GM12878 (cell line): ENCODE results near the gene ATP2A1. TPM values are rescaled to one million over a fixed set of nuclear protein-coding genes. Genes with fewer than 3 reads are reported as not detected.
A peak's percentile ranks its signal among the peaks of the same experiment; 100 is the strongest.

Source experiments
- CHD2 ChIP-seq: IDR thresholded peaks from 2 replicates; pipeline ENCODE4 v1.6.1; 2011; ENCODE audit warnings: low read depth, low read length, improper control_type of control experiment, borderline replicate concordance
- DPF2 ChIP-seq: fragments of 450-650 bp; IDR thresholded peaks from 2 replicates; pipeline ENCODE4 v1.6.1; 2017; ENCODE audit warnings: mild to moderate bottlenecking
- FOXK2 ChIP-seq: fragments of 450-650 bp; IDR thresholded peaks from 2 replicates; pipeline ENCODE4 v1.6.1; 2017; ENCODE audit warnings: mild to moderate bottlenecking, moderate library complexity
- GABPA ChIP-seq: IDR thresholded peaks from 2 replicates; pipeline ENCODE4 v1.6.1; 2014; ENCODE audit warnings: antibody characterized with exemption, low read depth, mild to moderate bottlenecking, inconsistent platforms
- HDGF ChIP-seq: fragments of 450-650 bp; IDR thresholded peaks from 2 replicates; pipeline ENCODE4 v1.6.1; 2016; ENCODE audit warnings: antibody characterized with exemption
- IRF4 ChIP-seq: IDR thresholded peaks from 2 replicates; pipeline ENCODE4 v1.6.1; 2011; ENCODE audit warnings: low read depth, low read length
- MYC ChIP-seq: IDR thresholded peaks from 2 replicates; pipeline ENCODE4 v1.6.1; 2011; ENCODE audit warnings: mild to moderate bottlenecking, low read length, moderate library complexity, inconsistent platforms; ENCODE audit not compliant: insufficient read depth, insufficient replicate concordance, insufficient read length, severe bottlenecking
- NFIC ChIP-seq: IDR thresholded peaks from 2 replicates; pipeline ENCODE4 v1.6.1; 2012; ENCODE audit warnings: low read depth, mild to moderate bottlenecking, inconsistent platforms, low read length, moderate library complexity
- RAD21 ChIP-seq: IDR thresholded peaks from 2 replicates; pipeline ENCODE4 v1.6.1; 2011; ENCODE audit warnings: mild to moderate bottlenecking, low read depth, low read length, moderate library complexity; ENCODE audit not compliant: insufficient read depth
- RCOR1 ChIP-seq: conservative IDR thresholded peaks from 2 replicates; pipeline ENCODE4 v1.6.1; 2012; ENCODE audit warnings: low read depth, low read length, improper control_type of control experiment
- SKIL ChIP-seq: fragments of 450-650 bp; IDR thresholded peaks from 2 replicates; pipeline ENCODE4 v1.6.1; 2017; ENCODE audit warnings: mild to moderate bottlenecking, low read depth, inconsistent platforms; ENCODE audit not compliant: poor library complexity, severe bottlenecking
- SMAD1 ChIP-seq: fragments of 450-650 bp; IDR thresholded peaks from 2 replicates; pipeline ENCODE4 v1.6.1; 2018; ENCODE audit warnings: mild to moderate bottlenecking, low read depth; ENCODE audit not compliant: partially characterized antibody
- STAT3 ChIP-seq: IDR thresholded peaks from 2 replicates; pipeline ENCODE4 v1.6.1; 2011; ENCODE audit warnings: low read depth, low read length, improper control_type of control experiment
- ZBED1 ChIP-seq: IDR thresholded peaks from 2 replicates; pipeline ENCODE4 v1.6.1; 2016; ENCODE audit warnings: borderline replicate concordance
- ZSCAN29 ChIP-seq: fragments of 450-650 bp; IDR thresholded peaks from 2 replicates; pipeline ENCODE4 v1.6.1; 2017; ENCODE audit warnings: mild to moderate bottlenecking, moderate library complexity
- polyA plus RNA-seq, 11 experiments: library from polyadenylated mRNA; depleted of rRNA in 4 of 11; unstranded in 6 of 11; stranded (reverse) in 5 of 11; fragments of >200 nt; fragmentation: Nextera tagmentation in 4 of 11; fragmentation: Illumina TruSeq in 1 of 11; extraction: Ambion mirVana in 4 of 11; extraction: Trizol in 1 of 11; gene quantifications; 1 replicate in 1 of 11; 2 replicates in 10 of 11; pipeline versions ENCODE4 v1.2.1 to v1.2.3, GENCODE V29; 2011 to 2016; ENCODE audit warnings: inconsistent platforms in 2 of 11, missing spikeins in 2 of 11, low read depth in 1 of 11
- total RNA-seq, 4 experiments: library from RNA; depleted of rRNA in 3 of 4; stranded (reverse); fragments of >200 nt in 3 of 4; fragmentation: Illumina TruSeq in 1 of 4; extraction: Trizol in 1 of 4; gene quantifications; 2 replicates each; pipeline versions ENCODE4 v1.2.1 to v1.2.3, GENCODE V29; 2013 to 2021
- TF ChIP-seq, protein P1 (sequence below): fragments of 450-650 bp; formaldehyde crosslinking; IDR thresholded peaks from 2 replicates; pipeline ENCODE4 v1.5.0; 2022; ENCODE audit warnings: mild to moderate bottlenecking, missing genetic modification characterization
- TF ChIP-seq, protein P2 (sequence below): IDR thresholded peaks from 2 replicates; pipeline ENCODE4 v1.6.1; 2011; ENCODE audit warnings: borderline replicate concordance, low read depth, mild to moderate bottlenecking, moderate library complexity, low read length; ENCODE audit not compliant: insufficient read depth, poor library complexity, severe bottlenecking
- TF ChIP-seq, protein P3 (sequence below): fragments of 450-650 bp; IDR thresholded peaks from 2 replicates; pipeline ENCODE4 v1.6.1; 2016; ENCODE audit warnings: mild to moderate bottlenecking, moderate library complexity, borderline replicate concordance

ATP2A1 gene
- total and polyA plus RNA-seq, 10 of the 15 experiments (the other 5 are each of a cell fraction or from before 2014, with no cell fraction given): 0.13 to 1.7 (median 0.88) TPM

- TF ChIP-seq, protein P1, sequence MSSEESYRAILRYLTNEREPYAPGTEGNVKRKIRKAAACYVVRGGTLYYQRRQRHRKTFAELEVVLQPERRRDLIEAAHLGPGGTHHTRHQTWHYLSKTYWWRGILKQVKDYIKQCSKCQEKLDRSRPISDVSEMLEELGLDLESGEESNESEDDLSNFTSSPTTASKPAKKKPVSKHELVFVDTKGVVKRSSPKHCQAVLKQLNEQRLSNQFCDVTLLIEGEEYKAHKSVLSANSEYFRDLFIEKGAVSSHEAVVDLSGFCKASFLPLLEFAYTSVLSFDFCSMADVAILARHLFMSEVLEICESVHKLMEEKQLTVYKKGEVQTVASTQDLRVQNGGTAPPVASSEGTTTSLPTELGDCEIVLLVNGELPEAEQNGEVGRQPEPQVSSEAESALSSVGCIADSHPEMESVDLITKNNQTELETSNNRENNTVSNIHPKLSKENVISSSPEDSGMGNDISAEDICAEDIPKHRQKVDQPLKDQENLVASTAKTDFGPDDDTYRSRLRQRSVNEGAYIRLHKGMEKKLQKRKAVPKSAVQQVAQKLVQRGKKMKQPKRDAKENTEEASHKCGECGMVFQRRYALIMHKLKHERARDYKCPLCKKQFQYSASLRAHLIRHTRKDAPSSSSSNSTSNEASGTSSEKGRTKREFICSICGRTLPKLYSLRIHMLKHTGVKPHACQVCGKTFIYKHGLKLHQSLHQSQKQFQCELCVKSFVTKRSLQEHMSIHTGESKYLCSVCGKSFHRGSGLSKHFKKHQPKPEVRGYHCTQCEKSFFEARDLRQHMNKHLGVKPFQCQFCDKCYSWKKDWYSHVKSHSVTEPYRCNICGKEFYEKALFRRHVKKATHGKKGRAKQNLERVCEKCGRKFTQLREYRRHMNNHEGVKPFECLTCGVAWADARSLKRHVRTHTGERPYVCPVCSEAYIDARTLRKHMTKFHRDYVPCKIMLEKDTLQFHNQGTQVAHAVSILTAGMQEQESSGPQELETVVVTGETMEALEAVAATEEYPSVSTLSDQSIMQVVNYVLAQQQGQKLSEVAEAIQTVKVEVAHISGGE: no peak
- TF ChIP-seq MYC: no peak
- TF ChIP-seq ZBED1: no peak; the same call in 1 of the 2 replicates
- TF ChIP-seq CHD2: no peak
- TF ChIP-seq ZSCAN29: no peak
- TF ChIP-seq, protein P2, sequence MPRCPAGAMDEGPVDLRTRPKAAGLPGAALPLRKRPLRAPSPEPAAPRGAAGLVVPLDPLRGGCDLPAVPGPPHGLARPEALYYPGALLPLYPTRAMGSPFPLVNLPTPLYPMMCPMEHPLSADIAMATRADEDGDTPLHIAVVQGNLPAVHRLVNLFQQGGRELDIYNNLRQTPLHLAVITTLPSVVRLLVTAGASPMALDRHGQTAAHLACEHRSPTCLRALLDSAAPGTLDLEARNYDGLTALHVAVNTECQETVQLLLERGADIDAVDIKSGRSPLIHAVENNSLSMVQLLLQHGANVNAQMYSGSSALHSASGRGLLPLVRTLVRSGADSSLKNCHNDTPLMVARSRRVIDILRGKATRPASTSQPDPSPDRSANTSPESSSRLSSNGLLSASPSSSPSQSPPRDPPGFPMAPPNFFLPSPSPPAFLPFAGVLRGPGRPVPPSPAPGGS: no peak
- TF ChIP-seq IRF4: peak; percentile 41; the same call in 1 of the 2 replicates
- TF ChIP-seq, protein P3, sequence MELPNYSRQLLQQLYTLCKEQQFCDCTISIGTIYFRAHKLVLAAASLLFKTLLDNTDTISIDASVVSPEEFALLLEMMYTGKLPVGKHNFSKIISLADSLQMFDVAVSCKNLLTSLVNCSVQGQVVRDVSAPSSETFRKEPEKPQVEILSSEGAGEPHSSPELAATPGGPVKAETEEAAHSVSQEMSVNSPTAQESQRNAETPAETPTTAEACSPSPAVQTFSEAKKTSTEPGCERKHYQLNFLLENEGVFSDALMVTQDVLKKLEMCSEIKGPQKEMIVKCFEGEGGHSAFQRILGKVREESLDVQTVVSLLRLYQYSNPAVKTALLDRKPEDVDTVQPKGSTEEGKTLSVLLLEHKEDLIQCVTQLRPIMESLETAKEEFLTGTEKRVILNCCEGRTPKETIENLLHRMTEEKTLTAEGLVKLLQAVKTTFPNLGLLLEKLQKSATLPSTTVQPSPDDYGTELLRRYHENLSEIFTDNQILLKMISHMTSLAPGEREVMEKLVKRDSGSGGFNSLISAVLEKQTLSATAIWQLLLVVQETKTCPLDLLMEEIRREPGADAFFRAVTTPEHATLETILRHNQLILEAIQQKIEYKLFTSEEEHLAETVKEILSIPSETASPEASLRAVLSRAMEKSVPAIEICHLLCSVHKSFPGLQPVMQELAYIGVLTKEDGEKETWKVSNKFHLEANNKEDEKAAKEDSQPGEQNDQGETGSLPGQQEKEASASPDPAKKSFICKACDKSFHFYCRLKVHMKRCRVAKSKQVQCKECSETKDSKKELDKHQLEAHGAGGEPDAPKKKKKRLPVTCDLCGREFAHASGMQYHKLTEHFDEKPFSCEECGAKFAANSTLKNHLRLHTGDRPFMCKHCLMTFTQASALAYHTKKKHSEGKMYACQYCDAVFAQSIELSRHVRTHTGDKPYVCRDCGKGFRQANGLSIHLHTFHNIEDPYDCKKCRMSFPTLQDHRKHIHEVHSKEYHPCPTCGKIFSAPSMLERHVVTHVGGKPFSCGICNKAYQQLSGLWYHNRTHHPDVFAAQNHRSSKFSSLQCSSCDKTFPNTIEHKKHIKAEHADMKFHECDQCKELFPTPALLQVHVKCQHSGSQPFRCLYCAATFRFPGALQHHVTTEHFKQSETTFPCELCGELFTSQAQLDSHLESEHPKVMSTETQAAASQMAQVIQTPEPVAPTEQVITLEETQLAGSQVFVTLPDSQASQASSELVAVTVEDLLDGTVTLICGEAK: no peak
- 0 out of 2 replicates have a peak, but pooled peaks have one; percentile 58 for TF ChIP-seq STAT3
- TF ChIP-seq NFIC: no peak; the same call in 1 of the 2 replicates
- peak; percentile 17 for TF ChIP-seq SMAD1
- no peak for TF ChIP-seq FOXK2
- peak; percentile 66; the same call in 1 of the 2 replicates for TF ChIP-seq DPF2
- TF ChIP-seq HDGF: no peak
- TF ChIP-seq SKIL: peak; percentile 56
- TF ChIP-seq RCOR1: 0 out of 2 replicates have a peak, but pooled peaks have one; percentile 53
- TF ChIP-seq GABPA: no peak
- TF ChIP-seq RAD21: no peak
Observed at GRCh38 chr16:28923652-28924398, 45.5 kb downstream of the ATP2A1 start (continued).
